DND-41 (cell line): ENCODE measurements around the gene GALM.
"Not testable (repeated sequence)": the region's sequence is repeated elsewhere in the genome, so short reads cannot be mapped to it uniquely, and the experiment has no call there.

Source experiments
- ATAC-seq: fragments of 200-7000 bp; cut with Tn5 transposase; 3 replicates; pipeline ENCODE4 v1.9.1; 2021; ENCODE audit warnings: low read depth; ENCODE audit not compliant: insufficient read depth
- DNase-seq: peaks from one replicate; pipeline ENCODE4 v3.0.0-alpha.2; 2020
- H2AFZ ChIP-seq: 2 replicates; pipeline ENCODE4 v1.6.0; 2012; ENCODE audit warnings: low read depth, low read length
- H3K27ac ChIP-seq: 2 replicates; pipeline ENCODE4 v1.5.1; 2012; ENCODE audit warnings: low read length, inconsistent platforms
- H3K27me3 ChIP-seq: fragments of 200-600 bp; sonication (generic); 2 replicates; pipeline ENCODE4 v1.6.0; 2012; ENCODE audit warnings: low read length, mild to moderate bottlenecking, inconsistent platforms; ENCODE audit not compliant: insufficient read depth, poor library complexity
- H3K36me3 ChIP-seq: 2 replicates; pipeline ENCODE4 v1.5.1; 2012; ENCODE audit warnings: low read length, inconsistent platforms; ENCODE audit not compliant: insufficient read depth
- H3K4me1 ChIP-seq: 2 replicates; pipeline ENCODE4 v1.5.1; 2012; ENCODE audit warnings: mild to moderate bottlenecking, low read length; ENCODE audit not compliant: insufficient read depth
- H3K4me2 ChIP-seq: 2 replicates; pipeline ENCODE4 v1.6.0; 2012; ENCODE audit warnings: mild to moderate bottlenecking, moderate library complexity, low read length, inconsistent platforms; ENCODE audit not compliant: insufficient read depth
- H3K4me3 ChIP-seq, 2 experiments: fragments of 200-600 bp in 1 of 2; shearing (Covaris generic) in 1 of 2; 2 replicates each; pipeline ENCODE4 v1.5.1; 2012 to 2016; ENCODE audit warnings: inconsistent platforms in 2 of 2, low read length in 2 of 2, mild to moderate bottlenecking in 2 of 2, low read depth in 1 of 2, moderate library complexity in 1 of 2
- H3K79me2 ChIP-seq: 2 replicates; pipeline ENCODE4 v1.6.0; 2012; ENCODE audit warnings: low read length, inconsistent platforms; ENCODE audit not compliant: insufficient read depth
- H3K9ac ChIP-seq: 2 replicates; pipeline ENCODE4 v1.6.0; 2012; ENCODE audit warnings: low read depth, mild to moderate bottlenecking, inconsistent platforms, low read length, moderate library complexity
- H3K9me3 ChIP-seq: 2 replicates; pipeline ENCODE4 v1.5.1; 2012; ENCODE audit warnings: low read length, moderate library complexity, mild to moderate bottlenecking, inconsistent platforms; ENCODE audit not compliant: insufficient read depth, severe bottlenecking
- H4K20me1 ChIP-seq: 2 replicates; pipeline ENCODE4 v1.6.0; 2012; ENCODE audit warnings: low read length; ENCODE audit not compliant: insufficient read depth
- CTCF ChIP-seq: IDR thresholded peaks from 2 replicates; pipeline ENCODE4 v1.5.1; 2012; ENCODE audit warnings: borderline replicate concordance, low read length, moderate library complexity, mild to moderate bottlenecking; ENCODE audit not compliant: poor library complexity, severe bottlenecking; ENCODE audit errors: extremely low read depth
- EZH2 ChIP-seq: IDR thresholded peaks from 3 replicates; pipeline ENCODE4 v1.6.1; 2012; ENCODE audit warnings: borderline replicate concordance, low read depth, mild to moderate bottlenecking, moderate library complexity, low read length, inconsistent platforms; ENCODE audit not compliant: severe bottlenecking

Gene GALM

GRCh38 chr2:38643021-38643671 is 22.8 kb upstream of the GALM start:
- DNase-seq, result no peak
- peak overlapping the region; percentile 46 for H3K9ac ChIP-seq
- H4K20me1 ChIP-seq, result no peaks in the 10 kb centered on the region
- no peak overlapping the region for H3K4me3 ChIP-seq
- TF ChIP-seq EZH2, result no peak
- TF ChIP-seq CTCF, result no peak
- H3K79me2 ChIP-seq, result no peaks in the 10 kb centered on the region
- peak overlapping the region; percentile 40 for H3K4me2 ChIP-seq
- H3K36me3 ChIP-seq, result no peaks in the 10 kb centered on the region
- H3K9me3 ChIP-seq, result no peaks in the 10 kb centered on the region
- peak overlapping the region; percentile 10 for H2AFZ ChIP-seq
- ATAC-seq, result no peak; the same call in 2 of the 3 replicates
- H3K27me3 ChIP-seq, result no peaks in the 10 kb centered on the region
- H3K27ac ChIP-seq, result peak overlapping the region; percentile 85
- peaks cover 39% of the 10 kb centered on the region for H3K4me1 ChIP-seq

- Histone ChIP-seq H2AFZ (peak overlapping the region; percentile 40), H3K4me3 (peak overlapping the region in 1 of 2 experiments; percentile 4; a peak in 1 of 4 replicates), H3K9ac (peak overlapping the region; percentile 46), H3K4me2 (peak overlapping the region; percentile 40), H3K4me1 (peaks cover 47% of the 10 kb centered on the region), H3K27ac (peak overlapping the region; percentile 85)
- H3K27me3 ChIP-seq, H3K79me2 ChIP-seq, H4K20me1 ChIP-seq, H3K9me3 ChIP-seq, H3K36me3 ChIP-seq: not testable (repeated sequence)
- DNase-seq (peak; percentile 66), ATAC-seq (peak; percentile 87)
These were observed 22.0 kb upstream of the GALM start for GRCh38 chr2:38643683-38644511.

GRCh38 chr2:38648107-38648761 is 17.7 kb upstream of the GALM start:
- Histone ChIP-seq H3K9me3 (no peaks in the 10 kb centered on the region), H2AFZ (peak overlapping the region; percentile 28), H3K9ac (no peak overlapping the region), H3K27me3 (no peaks in the 10 kb centered on the region), H3K36me3 (no peaks in the 10 kb centered on the region), H3K79me2 (no peaks in the 10 kb centered on the region), H3K4me2 (peak overlapping the region; percentile 16; the same call in 1 of the 2 replicates), H3K4me3 (peak overlapping the region in 1 of 2 experiments; percentile 9; a peak in 1 of 4 replicates), H3K27ac (peak overlapping the region; percentile 68), H4K20me1 (no peaks in the 10 kb centered on the region), H3K4me1 (peaks cover 38% of the 10 kb centered on the region)
- peak; percentile 26; the same call in 1 of the 3 replicates for ATAC-seq
- peak; percentile 41 for DNase-seq
- TF ChIP-seq CTCF (no peak), EZH2 (no peak)
